MM.1S (cell line): ENCODE data around the gene SANBR.

ENCODE experiments used
- EZH2 ChIP-seq: fragments of 300-600 bp; sonication (generic); optimal IDR thresholded peaks from 2 replicates; pipeline ENCODE3; 2017; ENCODE audit warnings: low read depth, mild to moderate bottlenecking, antibody characterized with exemption, low read length, mixed read lengths
- TF ChIP-seq, protein P1 (sequence below): fragments of 300-600 bp; sonication (generic); IDR thresholded peaks from 2 replicates; pipeline ENCODE4 v1.5.1; 2016; ENCODE audit warnings: antibody characterized with exemption, low read length, mixed read lengths

DNA sequence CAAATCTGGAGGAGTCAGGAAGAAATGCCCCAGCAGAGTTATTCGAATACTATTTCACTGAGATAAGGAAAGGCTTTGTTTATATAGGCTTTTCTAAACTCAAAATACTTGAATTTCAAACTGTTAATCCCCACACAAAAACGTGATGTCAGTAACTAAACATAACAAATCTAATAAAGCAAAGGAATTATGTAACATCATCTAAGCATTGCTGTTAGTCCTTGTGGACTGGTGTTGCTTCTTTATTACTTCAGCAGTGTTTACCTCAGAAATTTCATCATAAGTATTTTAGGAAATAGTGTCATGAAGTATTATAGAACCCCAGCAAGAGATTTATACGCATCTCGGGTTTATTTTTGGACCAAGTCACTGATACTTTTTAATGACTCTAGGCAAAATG is 19.7 kb upstream of the SANBR start:
- TF ChIP-seq, protein P1, sequence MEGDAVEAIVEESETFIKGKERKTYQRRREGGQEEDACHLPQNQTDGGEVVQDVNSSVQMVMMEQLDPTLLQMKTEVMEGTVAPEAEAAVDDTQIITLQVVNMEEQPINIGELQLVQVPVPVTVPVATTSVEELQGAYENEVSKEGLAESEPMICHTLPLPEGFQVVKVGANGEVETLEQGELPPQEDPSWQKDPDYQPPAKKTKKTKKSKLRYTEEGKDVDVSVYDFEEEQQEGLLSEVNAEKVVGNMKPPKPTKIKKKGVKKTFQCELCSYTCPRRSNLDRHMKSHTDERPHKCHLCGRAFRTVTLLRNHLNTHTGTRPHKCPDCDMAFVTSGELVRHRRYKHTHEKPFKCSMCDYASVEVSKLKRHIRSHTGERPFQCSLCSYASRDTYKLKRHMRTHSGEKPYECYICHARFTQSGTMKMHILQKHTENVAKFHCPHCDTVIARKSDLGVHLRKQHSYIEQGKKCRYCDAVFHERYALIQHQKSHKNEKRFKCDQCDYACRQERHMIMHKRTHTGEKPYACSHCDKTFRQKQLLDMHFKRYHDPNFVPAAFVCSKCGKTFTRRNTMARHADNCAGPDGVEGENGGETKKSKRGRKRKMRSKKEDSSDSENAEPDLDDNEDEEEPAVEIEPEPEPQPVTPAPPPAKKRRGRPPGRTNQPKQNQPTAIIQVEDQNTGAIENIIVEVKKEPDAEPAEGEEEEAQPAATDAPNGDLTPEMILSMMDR, result no peak
- TF ChIP-seq EZH2, result no peak
